GM12873 (cell line): ENCODE results near the gene COL5A2.

ENCODE experiments used
- TF ChIP-seq, protein P1 (sequence below): IDR thresholded peaks from 2 replicates; pipeline ENCODE4 v1.5.1; 2012; ENCODE audit warnings: low read depth, mild to moderate bottlenecking, moderate library complexity, low read length, control low read depth; ENCODE audit not compliant: insufficient read depth; ENCODE audit errors: missing control alignments

Gene COL5A2

DNA sequence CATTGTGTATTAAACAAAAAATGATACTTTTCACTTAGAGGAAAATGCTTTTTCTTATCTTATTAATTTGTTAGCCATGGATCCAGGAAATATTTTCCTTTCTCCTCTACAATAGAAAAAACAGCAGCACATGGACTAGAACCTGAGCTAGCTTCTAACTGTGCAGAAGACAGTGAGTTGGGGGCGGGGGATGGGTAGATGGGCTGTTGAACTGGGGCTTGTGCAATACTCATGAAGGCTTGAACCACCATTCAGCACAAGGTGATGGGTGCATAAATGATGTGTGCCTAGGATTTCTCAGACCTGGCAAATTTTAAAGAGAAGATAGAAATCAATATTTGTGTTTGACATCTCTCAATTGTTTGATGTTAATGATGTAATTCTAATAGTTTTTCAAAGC, 42.0 kb downstream of the COL5A2 start:
- TF ChIP-seq, protein P1, sequence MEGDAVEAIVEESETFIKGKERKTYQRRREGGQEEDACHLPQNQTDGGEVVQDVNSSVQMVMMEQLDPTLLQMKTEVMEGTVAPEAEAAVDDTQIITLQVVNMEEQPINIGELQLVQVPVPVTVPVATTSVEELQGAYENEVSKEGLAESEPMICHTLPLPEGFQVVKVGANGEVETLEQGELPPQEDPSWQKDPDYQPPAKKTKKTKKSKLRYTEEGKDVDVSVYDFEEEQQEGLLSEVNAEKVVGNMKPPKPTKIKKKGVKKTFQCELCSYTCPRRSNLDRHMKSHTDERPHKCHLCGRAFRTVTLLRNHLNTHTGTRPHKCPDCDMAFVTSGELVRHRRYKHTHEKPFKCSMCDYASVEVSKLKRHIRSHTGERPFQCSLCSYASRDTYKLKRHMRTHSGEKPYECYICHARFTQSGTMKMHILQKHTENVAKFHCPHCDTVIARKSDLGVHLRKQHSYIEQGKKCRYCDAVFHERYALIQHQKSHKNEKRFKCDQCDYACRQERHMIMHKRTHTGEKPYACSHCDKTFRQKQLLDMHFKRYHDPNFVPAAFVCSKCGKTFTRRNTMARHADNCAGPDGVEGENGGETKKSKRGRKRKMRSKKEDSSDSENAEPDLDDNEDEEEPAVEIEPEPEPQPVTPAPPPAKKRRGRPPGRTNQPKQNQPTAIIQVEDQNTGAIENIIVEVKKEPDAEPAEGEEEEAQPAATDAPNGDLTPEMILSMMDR = no peak

- TF ChIP-seq, protein P1 = no peak
These were observed 45.1 kb downstream of the COL5A2 start for GRCh38 chr2:189134485-189134884.

- TF ChIP-seq, protein P1 = no peak
These were observed 47.6 kb downstream of the COL5A2 start for GRCh38 chr2:189131991-189132390.

DNA sequence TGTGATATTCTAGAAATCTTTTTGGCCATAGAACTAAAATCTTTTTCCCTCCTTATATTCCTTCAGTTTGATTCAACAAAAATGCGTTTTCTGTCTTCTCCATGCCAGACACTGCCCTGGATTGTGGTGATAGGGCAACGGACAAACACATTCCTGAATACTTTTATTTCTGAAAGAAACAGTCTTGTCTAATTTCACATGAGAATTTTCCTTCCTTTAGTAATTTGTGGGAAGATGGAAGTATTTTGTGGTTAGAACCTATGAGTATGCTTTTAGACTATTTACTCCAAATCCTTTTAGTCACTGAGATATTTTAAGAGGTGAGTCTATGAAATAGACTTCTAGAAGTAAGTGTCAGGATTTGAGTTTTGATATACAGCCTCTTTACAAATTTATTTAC, 49.6 kb downstream of the COL5A2 start:
- TF ChIP-seq, protein P1 = no peak

DNA sequence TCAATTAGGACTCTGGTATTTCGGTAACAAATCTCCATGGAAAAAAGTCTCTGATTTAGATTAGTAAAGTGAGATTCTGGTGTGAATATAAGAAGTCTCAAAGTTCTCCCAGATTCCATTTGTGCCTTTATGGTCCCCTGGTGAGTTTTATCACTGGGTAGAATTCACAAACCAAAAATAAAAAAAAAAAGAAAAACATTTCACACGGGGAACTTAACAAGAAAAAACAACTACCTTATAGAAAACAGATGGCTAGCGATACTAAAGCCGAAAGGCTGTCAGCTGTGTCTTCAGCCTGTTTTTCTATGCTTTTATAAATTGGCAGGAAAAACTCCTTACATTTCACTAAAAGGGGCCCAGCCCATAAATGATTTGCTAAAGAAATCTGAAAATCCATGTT, 50.6 kb downstream of the COL5A2 start:
- TF ChIP-seq, protein P1 = no peak

DNA sequence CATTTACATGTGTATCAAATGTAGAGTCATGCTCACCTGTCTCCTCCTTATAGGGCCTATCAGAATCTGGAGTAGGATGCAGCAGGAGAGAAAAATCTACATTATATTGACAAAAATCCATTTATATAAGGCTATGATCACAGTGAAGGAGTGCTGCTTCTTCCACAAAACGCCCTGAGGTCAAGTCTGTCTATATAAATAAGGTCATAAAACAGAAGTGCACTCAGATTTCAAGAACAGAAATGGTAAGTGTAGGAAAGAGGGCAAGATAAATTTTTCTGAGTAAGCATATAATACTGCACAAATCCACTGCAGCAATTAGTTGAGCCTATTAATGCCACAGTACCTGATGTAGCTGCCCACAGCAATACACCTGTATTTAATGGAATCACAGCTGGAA, 51.8 kb downstream of the COL5A2 start:
- TF ChIP-seq, protein P1 = no peak

DNA sequence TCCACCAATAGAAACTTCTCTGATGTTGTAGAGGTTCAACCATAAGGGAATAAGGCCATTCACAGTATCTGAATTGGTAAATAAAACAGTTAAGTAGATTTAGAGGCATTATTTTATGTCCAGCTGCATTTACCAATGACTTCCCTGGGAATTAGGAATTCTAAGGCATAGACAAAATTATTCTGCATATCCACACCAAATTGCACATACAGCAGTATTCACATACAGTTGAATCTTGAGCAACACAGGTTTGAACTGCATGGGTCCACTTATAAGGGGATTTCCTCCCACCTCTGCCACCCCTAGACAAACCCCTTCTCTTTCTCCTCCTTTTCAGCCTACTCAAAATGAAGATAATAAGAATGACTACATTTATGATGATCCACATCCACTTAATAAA, 54.4 kb downstream of the COL5A2 start:
- TF ChIP-seq, protein P1 = no peak
